Type B pancreatic cell (in vitro differentiated cells): ENCODE results near the gene PODXL2. TPM values are rescaled to one million over a fixed set of nuclear protein-coding genes. Genes with fewer than 3 reads are reported as not detected.
A peak's percentile ranks its signal among the peaks of the same experiment; 100 is the strongest.

Experiments used
- DNase-seq: peaks from one replicate; pipeline ENCODE4 v3.0.0; 2021; ENCODE audit warnings: mixed read lengths; ENCODE audit not compliant: unreplicated experiment; ENCODE audit errors: extremely low spot score
- H3K27ac Mint-ChIP-seq: 2 replicates; pipeline ENCODE4 v1.8.0; 2021; ENCODE audit warnings: mild to moderate bottlenecking, mixed read lengths
- H3K27me3 Mint-ChIP-seq: 2 replicates; pipeline ENCODE4 v1.8.0; 2021; ENCODE audit warnings: mixed read lengths
- H3K36me3 Mint-ChIP-seq: 2 replicates; pipeline ENCODE4 v1.8.0; 2021; ENCODE audit warnings: mixed read lengths
- H3K4me1 Mint-ChIP-seq: one replicate; pipeline ENCODE4 v1.8.0; 2021; ENCODE audit warnings: mixed read lengths; ENCODE audit not compliant: unreplicated experiment
- H3K4me3 Mint-ChIP-seq: 2 replicates; pipeline ENCODE4 v1.8.0; 2021; ENCODE audit warnings: mild to moderate bottlenecking, mixed read lengths
- H3K9me3 Mint-ChIP-seq: 2 replicates; pipeline ENCODE4 v1.8.0; 2021; ENCODE audit warnings: mixed read lengths
- CTCF ChIP-seq: fragments of 200-600 bp; sonication (generic); conservative IDR thresholded peaks from 2 replicates; pipeline ENCODE4 v1.5.0; 2021; ENCODE audit warnings: antibody characterized with exemption, mild to moderate bottlenecking
- total RNA-seq: library from RNA; stranded (reverse); gene quantifications from 2 replicates; pipeline ENCODE4 v1.2.1, GENCODE V29; 2021; ENCODE audit warnings: low replicate concordance

PODXL2 gene
- total RNA-seq, 1 donor from 2014 or later: 48.9 TPM

- H3K27me3 Mint-ChIP-seq: no peaks in the 10 kb centered on the region
- TF ChIP-seq CTCF: no peak
- no peak overlapping the region for H3K4me3 Mint-ChIP-seq
- no peak for DNase-seq
- H3K27ac Mint-ChIP-seq: no peak overlapping the region
- no peaks in the 10 kb centered on the region for H3K36me3 Mint-ChIP-seq
- no peaks in the 10 kb centered on the region for H3K9me3 Mint-ChIP-seq
- peaks cover 14% of the 10 kb centered on the region for H3K4me1 Mint-ChIP-seq
These were observed 59.0 kb downstream of the PODXL2 start for GRCh38 chr3:127688022-127688415.

- no peak for DNase-seq
- peaks cover 12% of the 10 kb centered on the region for H3K4me1 Mint-ChIP-seq
- H3K4me3 Mint-ChIP-seq: no peak overlapping the region
- peak overlapping the region; percentile 63 for H3K27ac Mint-ChIP-seq
- H3K9me3 Mint-ChIP-seq: no peaks in the 10 kb centered on the region
- H3K27me3 Mint-ChIP-seq: no peaks in the 10 kb centered on the region
- no peaks in the 10 kb centered on the region for H3K36me3 Mint-ChIP-seq
- no peak for TF ChIP-seq CTCF
These were observed 59.7 kb downstream of the PODXL2 start for GRCh38 chr3:127688416-127689265.

- DNase-seq: no peak
- peak overlapping the region; percentile 81 for H3K27ac Mint-ChIP-seq
- peaks cover 9% of the 10 kb centered on the region for H3K4me1 Mint-ChIP-seq
- no peaks in the 10 kb centered on the region for H3K36me3 Mint-ChIP-seq
- no peaks in the 10 kb centered on the region for H3K27me3 Mint-ChIP-seq
- H3K4me3 Mint-ChIP-seq: no peak overlapping the region
- no peaks in the 10 kb centered on the region for H3K9me3 Mint-ChIP-seq
- no peak for TF ChIP-seq CTCF
These were observed 60.4 kb downstream of the PODXL2 start for GRCh38 chr3:127689266-127689860.

- Mint-ChIP-seq H3K4me3 (peak overlapping the region; percentile 25), H3K36me3 (no peaks in the 10 kb centered on the region), H3K27me3 (no peaks in the 10 kb centered on the region), H3K27ac (peak overlapping the region; percentile 81), H3K9me3 (no peaks in the 10 kb centered on the region), H3K4me1 (peaks cover 9% of the 10 kb centered on the region)
- TF ChIP-seq CTCF: no peak
- no peak for DNase-seq
These were observed 61.1 kb downstream of the PODXL2 start for GRCh38 chr3:127690106-127690505.

- Mint-ChIP-seq H3K27ac (no peak overlapping the region), H3K27me3 (no peaks in the 10 kb centered on the region), H3K4me3 (no peak overlapping the region), H3K9me3 (no peaks in the 10 kb centered on the region), H3K36me3 (no peaks in the 10 kb centered on the region), H3K4me1 (peaks cover 9% of the 10 kb centered on the region)
- no peak for DNase-seq
- TF ChIP-seq CTCF: peak; percentile 71
These were observed 62.0 kb downstream of the PODXL2 start for GRCh38 chr3:127690823-127691452.
